B cell (primary cell): ENCODE data around the gene ETFBKMT. TPM values are rescaled to one million over a fixed set of nuclear protein-coding genes. Genes with fewer than 3 reads are reported as not detected.

Experiments
- ATAC-seq: fragments of 200-7000 bp; cut with Tn5 transposase; one replicate; pipeline ENCODE4 v1.10.0; 2021; ENCODE audit warnings: low read depth, mild to moderate bottlenecking, moderate number of reproducible peaks, moderate library complexity
- CTCF ChIA-PET: fragments of 350-600 bp; sonication (Branson Sonifier 250); formaldehyde crosslinking; loops from one replicate; lab custom pipeline; 2021; ENCODE audit warnings: antibody characterized with exemption, inconsistent platforms; lab: Charles Lee
- POLR2A ChIA-PET: fragments of 350-600 bp; sonication (Branson Sonifier 250); formaldehyde crosslinking; loops from one replicate; lab custom pipeline; 2021; ENCODE audit warnings: antibody characterized with exemption; lab: Charles Lee
- DNase-seq: peaks from one replicate; pipeline ENCODE4 v3.0.0; 2013
- H2AFZ ChIP-seq: 2 replicates; pipeline ENCODE4 v1.6.1; 2012; ENCODE audit warnings: mild to moderate bottlenecking, low read depth, low read length; ENCODE audit not compliant: insufficient read depth, poor library complexity, severe bottlenecking
- H3K27ac ChIP-seq, 2 donors: 1 replicate in 1 of 2; 2 replicates in 1 of 2; pipeline ENCODE4 v1.5.1; 2012 to 2013; ENCODE audit warnings: low read length in 2 of 2, mild to moderate bottlenecking in 2 of 2, moderate library complexity in 1 of 2
- H3K27me3 ChIP-seq, 4 experiments: fragments of 200-600 bp in 1 of 4; sonication (generic) in 1 of 4; replicated peaks in 1 of 4; 1 replicate in 2 of 4; 2 replicates in 2 of 4; pipeline versions ENCODE4 v1.6.1 to v1.7.0; 2013 to 2016; ENCODE audit warnings: low read length in 3 of 4, mild to moderate bottlenecking in 2 of 4, mixed read lengths in 1 of 4, moderate library complexity in 1 of 4; ENCODE audit not compliant: insufficient read depth in 4 of 4, control insufficient read depth in 3 of 4; ENCODE audit errors: control extremely low read depth in 1 of 4
- H3K36me3 ChIP-seq, 2 experiments: replicated peaks in 1 of 2; 1 replicate in 1 of 2; 2 replicates in 1 of 2; pipeline versions ENCODE4 v1.6.1 to v1.7.1; 2013; ENCODE audit warnings: low read length in 1 of 2; ENCODE audit not compliant: insufficient read depth in 2 of 2, control insufficient read depth in 1 of 2; ENCODE audit errors: control extremely low read depth in 1 of 2, extremely low read depth in 1 of 2
- H3K4me1 ChIP-seq, 2 donors: fragments of 200-600 bp in 1 of 2; sonication (generic) in 1 of 2; 1 replicate in 1 of 2; 2 replicates in 1 of 2; pipeline versions ENCODE4 v1.5.1 to v1.6.1; 2013 to 2017; ENCODE audit warnings: low read length in 2 of 2; ENCODE audit not compliant: control insufficient read depth in 2 of 2, insufficient read depth in 2 of 2
- H3K4me2 ChIP-seq: replicated peaks from 2 replicates; pipeline ENCODE3; 2012; ENCODE audit warnings: mild to moderate bottlenecking, low read depth, low read length; ENCODE audit not compliant: poor library complexity, severe bottlenecking
- H3K4me3 ChIP-seq, 5 experiments: fragments of 200-600 bp in 1 of 5; sonication (generic) in 1 of 5; 1 replicate in 3 of 5; 2 replicates in 2 of 5; pipeline versions ENCODE4 v1.5.1 to v1.7.0; 2011 to 2016; ENCODE audit warnings: low read length in 4 of 5, mild to moderate bottlenecking in 4 of 5, low read depth in 2 of 5, control low read depth in 1 of 5, moderate library complexity in 1 of 5; ENCODE audit not compliant: insufficient read depth in 1 of 5; ENCODE audit errors: control extremely low read depth in 1 of 5, extremely low read depth in 1 of 5
- H3K79me2 ChIP-seq: fragments of 200-600 bp; sonication (generic); one replicate; pipeline ENCODE4 v1.6.0; 2016; ENCODE audit warnings: low read length; ENCODE audit not compliant: control insufficient read depth, insufficient read depth
- H3K9ac ChIP-seq: fragments of 200-600 bp; sonication (generic); 2 replicates; pipeline ENCODE4 v1.6.1; 2017; ENCODE audit warnings: mild to moderate bottlenecking, low read length, moderate library complexity
- H3K9me3 ChIP-seq, 3 donors: one replicate each; pipeline versions ENCODE4 v1.6.1 to v1.7.1; 2013; ENCODE audit warnings: low read length in 2 of 3; ENCODE audit not compliant: control insufficient read depth in 2 of 3, insufficient read depth in 1 of 3; ENCODE audit errors: control extremely low read depth in 1 of 3
- H4K20me1 ChIP-seq: 2 replicates; pipeline ENCODE4 v1.6.0; 2012; ENCODE audit warnings: mild to moderate bottlenecking, low read length; ENCODE audit not compliant: insufficient read depth, control insufficient read depth, poor library complexity, severe bottlenecking
- H3K27ac Mint-ChIP-seq: one replicate; pipeline ENCODE4 v1.8.0; 2021; ENCODE audit warnings: mixed read lengths
- H3K27me3 Mint-ChIP-seq: one replicate; pipeline ENCODE4 v1.8.0; 2021; ENCODE audit warnings: mixed read lengths
- H3K4me1 Mint-ChIP-seq: one replicate; pipeline ENCODE4 v1.8.0; 2021; ENCODE audit warnings: mixed read lengths
- H3K4me3 Mint-ChIP-seq: one replicate; pipeline ENCODE4 v1.8.0; 2021; ENCODE audit warnings: mixed read lengths
- H3K9me3 Mint-ChIP-seq: one replicate; pipeline ENCODE4 v1.8.0; 2022; ENCODE audit warnings: mixed read lengths; ENCODE audit not compliant: insufficient read depth
- EZH2 ChIP-seq: IDR thresholded peaks from 2 replicates; pipeline ENCODE4 v1.6.1; 2012; ENCODE audit warnings: borderline replicate concordance, low read depth, mild to moderate bottlenecking, moderate library complexity, low read length; ENCODE audit not compliant: insufficient read depth, poor library complexity, severe bottlenecking
- WGBS: methylation state at CpG from one replicate; pipeline ENCODE4 v1.1.5; 2013; ENCODE audit warnings: missing lambda C conversion rate; ENCODE audit not compliant: insufficient coverage; 5-methylcytosine and 5-hydroxymethylcytosine counted together
- intact Hi-C: fragments of 100-400 bp; cut with micrococcal nuclease; formaldehyde crosslinking; loops from one replicate; pipeline ENCODE4 v1.10.0; 2022
- polyA plus RNA-seq: library from polyadenylated mRNA; depleted of rRNA; stranded (reverse); fragments of >200 nt; gene quantifications from 2 replicates; pipeline ENCODE4 v1.2.3, GENCODE V29; 2012
- total RNA-seq, 2 donors: library from RNA; stranded (reverse); fragments of 120-200 nt in 1 of 2; gene quantifications; 1 replicate in 1 of 2; 2 replicates in 1 of 2; pipeline versions ENCODE4 v1.2.3 to v1.2.4, GENCODE V29; 2013 to 2022
- TF ChIP-seq, protein P1 (sequence below): fragments of 200-600 bp; IDR thresholded peaks from one replicate; pipeline ENCODE4 v1.8.0; 2022; ENCODE audit warnings: antibody characterized with exemption, mild to moderate bottlenecking

Gene ETFBKMT
- total and polyA plus RNA-seq, 2 donors (not counting 1 experiment from before 2014, with no cell fraction given), result 0.58 to 2.4 TPM

- Histone ChIP-seq H3K4me2 (peak overlapping the region; percentile 31), H3K4me3 (no peak overlapping the region), H3K79me2 (peaks cover 95% of the 10 kb centered on the region), H3K27me3 (no peaks in the 10 kb centered on the region), H3K36me3 (peaks cover 9 to 29% of the 10 kb centered on the region in 2 experiments), H4K20me1 (no peaks in the 10 kb centered on the region), H3K27ac (peak overlapping the region in 1 of 2 donors; percentile 26), H3K9me3 (peaks cover 0 to 8% (median 2%) of the 10 kb centered on the region in 3 donors), H2AFZ (no peak overlapping the region), H3K9ac (no peak overlapping the region), H3K4me1 (peaks cover 58 to 65% of the 10 kb centered on the region in 2 donors)
- Mint-ChIP-seq H3K27ac (peak overlapping the region; percentile 67), H3K9me3 (peaks cover 6% of the 10 kb centered on the region), H3K4me3 (peak overlapping the region; percentile 50), H3K4me1 (peaks cover 81% of the 10 kb centered on the region), H3K27me3 (no peaks in the 10 kb centered on the region)
- DNase-seq (no peak), ATAC-seq (no peak)
- intact Hi-C loops, result loop anchor here (10.0 kb wide), 1 partner anchor 128 kb away; the partner anchor contains the start of gene DENND5B
- ChIA-PET POLR2A (interaction anchor here (0.8 to 1.2 kb wide), 2 partner anchors 8 to 174 kb away, joined by 3 read pairs; no protein-coding TSS in a partner anchor), CTCF (interaction anchor here (0.6 to 1.2 kb wide), 2 partner anchors 8 to 202 kb away, joined by 3 to 4 read pairs; no protein-coding TSS in a partner anchor)
- TF ChIP-seq, protein P1, sequence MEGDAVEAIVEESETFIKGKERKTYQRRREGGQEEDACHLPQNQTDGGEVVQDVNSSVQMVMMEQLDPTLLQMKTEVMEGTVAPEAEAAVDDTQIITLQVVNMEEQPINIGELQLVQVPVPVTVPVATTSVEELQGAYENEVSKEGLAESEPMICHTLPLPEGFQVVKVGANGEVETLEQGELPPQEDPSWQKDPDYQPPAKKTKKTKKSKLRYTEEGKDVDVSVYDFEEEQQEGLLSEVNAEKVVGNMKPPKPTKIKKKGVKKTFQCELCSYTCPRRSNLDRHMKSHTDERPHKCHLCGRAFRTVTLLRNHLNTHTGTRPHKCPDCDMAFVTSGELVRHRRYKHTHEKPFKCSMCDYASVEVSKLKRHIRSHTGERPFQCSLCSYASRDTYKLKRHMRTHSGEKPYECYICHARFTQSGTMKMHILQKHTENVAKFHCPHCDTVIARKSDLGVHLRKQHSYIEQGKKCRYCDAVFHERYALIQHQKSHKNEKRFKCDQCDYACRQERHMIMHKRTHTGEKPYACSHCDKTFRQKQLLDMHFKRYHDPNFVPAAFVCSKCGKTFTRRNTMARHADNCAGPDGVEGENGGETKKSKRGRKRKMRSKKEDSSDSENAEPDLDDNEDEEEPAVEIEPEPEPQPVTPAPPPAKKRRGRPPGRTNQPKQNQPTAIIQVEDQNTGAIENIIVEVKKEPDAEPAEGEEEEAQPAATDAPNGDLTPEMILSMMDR, result no peak
- no peak for TF ChIP-seq EZH2
- WGBS, result 90% methylated on average over 2 of the region's 2 CpGs
Observed at GRCh38 chr12:31722580-31722979, 63.1 kb downstream of the ETFBKMT start.

Other genes starting within 250 kb of the ETFBKMT start
- gene DENND5B, start 68.6 kb upstream of the ETFBKMT start, total RNA-seq, result 55.3 and 60.4 TPM in 2 replicates
- 18.7 and 24.4 TPM in 2 replicates for gene DENND5B, start 68.6 kb upstream of the ETFBKMT start, polyA plus RNA-seq
- gene AMN1, start 69.3 kb downstream of the ETFBKMT start, total RNA-seq, result 30.4 and 32.6 TPM in 2 replicates
- gene AMN1, start 69.3 kb downstream of the ETFBKMT start, polyA plus RNA-seq, result 32.1 and 32.7 TPM in 2 replicates